Epithelial cell of proximal tubule (primary cell): ENCODE measurements around the gene TDP2. TPM values are rescaled to one million over a fixed set of nuclear protein-coding genes. Genes with fewer than 3 reads are reported as not detected.
"Not testable (repeated sequence)": the region's sequence is repeated elsewhere in the genome, so short reads cannot be mapped to it uniquely, and the experiment has no call there.

ENCODE experiments used
- DNase-seq: peaks from one replicate; pipeline ENCODE4 v3.0.0-alpha.2; 2011; ENCODE audit warnings: low read depth
- H3K4me3 ChIP-seq: 2 replicates; pipeline ENCODE4 v1.5.1; 2011; ENCODE audit warnings: low read depth, mild to moderate bottlenecking, low read length
- CTCF ChIP-seq: conservative IDR thresholded peaks from 2 replicates; pipeline ENCODE4 v1.5.1; 2012; ENCODE audit warnings: low read depth, mild to moderate bottlenecking, low read length
- total RNA-seq: library from RNA; depleted of rRNA; stranded (reverse); fragments of >200 nt; gene quantifications from 2 replicates; pipeline ENCODE4 v1.2.3, GENCODE V29; 2015

Gene TDP2
- total RNA-seq, 1 donor from 2014 or later = 31.2 TPM

DNA sequence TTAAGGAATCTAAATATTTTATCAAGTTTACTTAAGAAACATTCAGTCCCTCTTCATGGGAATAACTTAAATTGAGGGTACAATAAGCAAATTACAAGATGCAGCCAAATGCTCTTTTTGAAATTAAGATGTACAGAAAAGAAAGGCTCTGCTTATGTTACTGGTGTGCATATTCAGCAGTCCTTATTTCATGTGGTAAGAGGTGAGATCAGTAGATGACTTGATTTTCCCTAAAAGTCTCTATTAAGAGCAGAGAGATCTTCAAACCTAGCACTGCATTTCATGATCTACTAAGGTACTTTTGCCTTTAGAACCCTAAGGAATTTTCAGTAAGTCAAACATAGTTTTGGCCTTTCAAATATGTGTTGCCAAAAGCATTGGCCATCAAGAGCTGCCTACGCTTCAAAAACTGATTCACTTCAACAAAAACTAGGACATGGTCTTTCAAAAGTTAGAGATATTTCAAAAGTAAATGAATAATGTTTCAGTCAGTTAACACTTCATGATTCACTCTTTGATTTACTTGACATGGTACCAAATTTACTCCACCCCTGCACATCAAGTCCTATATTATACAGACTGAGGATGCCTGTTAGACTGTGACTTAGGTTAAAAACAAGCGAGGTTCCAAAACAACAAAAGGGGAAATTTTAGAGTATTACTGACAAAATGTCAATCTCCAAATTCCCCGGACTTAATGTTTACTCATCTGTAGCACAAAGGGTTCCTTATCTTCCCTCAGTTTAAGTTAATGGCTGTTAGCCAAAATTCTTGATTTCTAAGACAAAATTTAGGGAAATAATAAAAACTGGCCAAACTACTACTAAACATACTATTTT is 33.0 kb upstream of the TDP2 start:
- H3K4me3 ChIP-seq = no peak overlapping the region
- no peak for DNase-seq
- TF ChIP-seq CTCF = no peak

- no peak for DNase-seq
- TF ChIP-seq CTCF = no peak
- H3K4me3 ChIP-seq = no peak overlapping the region
Measured at GRCh38 chr6:24696097-24696496, 29.4 kb upstream of the TDP2 start.

GRCh38 chr6:24695635-24696034 is 28.9 kb upstream of the TDP2 start:
- H3K4me3 ChIP-seq, DNase-seq: not testable (repeated sequence)
- TF ChIP-seq CTCF = peak; percentile 51

GRCh38 chr6:24694198-24694597 is 27.5 kb upstream of the TDP2 start:
- no peak for DNase-seq
- H3K4me3 ChIP-seq = no peak overlapping the region
- TF ChIP-seq CTCF = no peak

DNA sequence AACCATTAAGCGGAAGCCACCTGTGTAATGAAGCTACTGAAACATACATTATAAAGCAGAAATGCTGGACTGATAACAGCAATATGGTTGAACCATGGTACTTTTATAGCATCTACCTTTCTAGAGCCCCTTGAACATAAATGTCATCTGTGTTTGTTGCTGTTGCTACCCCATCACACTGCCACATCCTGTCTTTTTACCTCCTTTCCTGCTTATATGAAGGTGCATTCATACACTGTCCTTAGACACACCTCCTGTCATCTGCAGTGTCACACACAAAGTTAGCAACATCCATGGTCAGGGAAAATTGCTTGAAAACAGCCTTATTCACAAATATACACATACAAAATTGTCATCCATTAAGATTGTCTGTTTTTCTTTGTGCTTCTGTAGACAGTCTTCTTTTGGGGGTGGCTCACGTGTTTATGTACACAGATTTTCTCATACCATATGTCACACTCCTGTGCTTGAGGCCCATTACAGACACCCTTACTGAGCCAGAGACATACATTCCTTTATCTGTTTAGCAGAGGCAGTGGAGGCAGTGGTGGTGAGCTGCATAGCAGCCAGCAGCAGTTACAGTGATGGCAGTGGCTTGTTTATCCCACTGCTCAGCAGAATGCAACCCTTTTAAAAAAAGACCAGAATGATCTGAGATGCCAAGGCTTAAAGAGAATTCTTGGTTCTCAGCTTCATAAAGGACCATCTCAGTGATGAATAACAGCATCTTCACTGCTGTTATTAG is 26.3 kb upstream of the TDP2 start:
- no peak for TF ChIP-seq CTCF
- no peak overlapping the region for H3K4me3 ChIP-seq
- DNase-seq = no peak

DNA sequence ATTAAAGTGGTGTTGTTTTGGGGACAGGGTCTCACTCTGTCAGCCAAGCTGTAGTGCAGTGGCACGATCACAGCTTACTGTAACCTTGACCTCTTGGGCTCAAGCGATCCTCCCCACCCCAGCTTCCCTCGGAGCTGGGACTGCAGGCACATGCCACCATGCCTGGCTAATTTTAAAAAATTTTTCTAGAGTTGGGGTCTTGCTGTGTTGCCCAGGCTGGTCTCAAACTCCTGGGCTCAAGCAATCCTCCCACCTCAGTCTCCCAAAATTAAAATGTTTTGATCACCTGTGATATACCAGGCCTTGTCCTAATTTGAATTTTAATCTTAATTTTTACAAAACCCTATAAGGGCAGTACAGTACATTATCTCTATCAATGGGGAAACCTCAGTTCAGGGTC is 25.7 kb upstream of the TDP2 start:
- no peak for TF ChIP-seq CTCF

More for the DNA sequence above, 25.7 kb upstream of the TDP2 start:
- no peak for DNase-seq
- no peak overlapping the region for H3K4me3 ChIP-seq
